ENCODE data around the gene UGP2. TPM values are rescaled to one million over a fixed set of nuclear protein-coding genes. Genes with fewer than 3 reads are reported as not detected.

UGP2 gene
- total and polyA plus RNA-seq, 4 donors: 76.2 to 723 (median 261) TPM

- Histone ChIP-seq H3K4me1 (ENCODE audit: control insufficient read depth in 4 of 4, insufficient read depth in 4 of 4, low read length in 3 of 4) (peaks cover 0 to 5% (median 2%) of the 10 kb centered on the region in 4 donors), H3K9ac (ENCODE audit: low read depth in 1 of 2, low read length in 2 of 2) (no peak overlapping the region), H3K4me3 (ENCODE audit: low read depth in 1 of 3, low read length in 3 of 3) (no peak overlapping the region), H3K27me3 (ENCODE audit: control insufficient read depth in 4 of 4, insufficient read depth in 4 of 4, low read length in 3 of 4) (no peaks in the 10 kb centered on the region), H3K27ac (ENCODE audit: low read depth in 1 of 2, low read length in 2 of 2) (no peak overlapping the region), H3K36me3 (ENCODE audit: control insufficient read depth in 4 of 4, insufficient read depth in 3 of 4, low read depth in 1 of 4, low read length in 3 of 4) (peaks cover 14 to 84% (median 72%) of the 10 kb centered on the region in 4 donors), H3K9me3 (ENCODE audit: control insufficient read depth in 4 of 4, low read length in 3 of 4) (no peaks in the 10 kb centered on the region)
- 76% methylated on average over 6 of the region's 6 CpGs for whole genome bisulfite sequencing
- DNase-seq (ENCODE audit: low spot score): peak; percentile 45
- TF ChIP-seq HNF4A (conservative IDR thresholded peaks at IDR 0.05) (peak in 1 of 2 donors; percentile 9), CTCF (IDR thresholded peaks at IDR 0.05; ENCODE audit: low read depth, low read length, missing input control) (peak; percentile 77), RAD21 (IDR thresholded peaks at IDR 0.05) (peak; percentile 87 to 95), REST (IDR thresholded peaks at IDR 0.05) (no peak)
Measured at GRCh38 chr2:63888490-63889402, 47.0 kb downstream of the UGP2 start.

- H3K4me1 ChIP-seq (ENCODE audit: control insufficient read depth in 4 of 4, insufficient read depth in 4 of 4, low read length in 3 of 4): peaks cover 0 to 5% (median 2%) of the 10 kb centered on the region in 4 donors
- no peaks in the 10 kb centered on the region for H3K9me3 ChIP-seq (ENCODE audit: control insufficient read depth in 4 of 4, low read length in 3 of 4)
- no peak overlapping the region for H3K4me3 ChIP-seq (ENCODE audit: low read depth in 1 of 3, low read length in 3 of 3)
- 86% methylated on average over 2 of the region's 2 CpGs for WGBS
- no peak for DNase-seq (ENCODE audit: low spot score)
- H3K27ac ChIP-seq (ENCODE audit: low read depth in 1 of 2, low read length in 2 of 2): no peak overlapping the region
- no peaks in the 10 kb centered on the region for H3K27me3 ChIP-seq (ENCODE audit: control insufficient read depth in 4 of 4, insufficient read depth in 4 of 4, low read length in 3 of 4)
- TF ChIP-seq EGR1 (IDR thresholded peaks at IDR 0.05; ENCODE audit: low read depth in 2 of 2) (no peak), ATF3 (IDR thresholded peaks at IDR 0.05) (no peak), SP1 (IDR thresholded peaks at IDR 0.05) (no peak), FOXA2 (IDR thresholded peaks at IDR 0.05) (no peak), HNF4A (conservative IDR thresholded peaks at IDR 0.05) (no peak), FOXA1 (IDR thresholded peaks at IDR 0.05) (no peak), MAX (IDR thresholded peaks at IDR 0.05) (no peak), YY1 (IDR thresholded peaks at IDR 0.05) (no peak), RXRA (IDR thresholded peaks at IDR 0.05) (no peak), NR2F2 (IDR thresholded peaks at IDR 0.05) (no peak), HNF4G (IDR thresholded peaks at IDR 0.05) (no peak), REST (IDR thresholded peaks at IDR 0.05) (no peak), GABPA (IDR thresholded peaks at IDR 0.05 in 1 of 2, conservative IDR thresholded peaks at IDR 0.05 in 1 of 2) (no peak)
- peaks cover 20 to 71% (median 65%) of the 10 kb centered on the region in 4 donors for H3K36me3 ChIP-seq (ENCODE audit: control insufficient read depth in 4 of 4, insufficient read depth in 3 of 4, low read depth in 1 of 4, low read length in 3 of 4)
- no peak overlapping the region for H3K9ac ChIP-seq (ENCODE audit: low read depth in 1 of 2, low read length in 2 of 2)
Measured at GRCh38 chr2:63890678-63891077, 49.0 kb downstream of the UGP2 start.

Data from liver (tissue), 9 donors.